GM18508 (cell line): ENCODE measurements around the gene NRXN3.
"Not testable (repeated sequence)": the region's sequence is repeated elsewhere in the genome, so short reads cannot be mapped to it uniquely, and the experiment has no call there.

Experiments
- ATAC-seq: cut with Tn5 transposase; IDR thresholded peaks from one replicate; pipeline ENCODE4 v1.9.1; 2021; ENCODE audit warnings: moderate number of reproducible peaks; ENCODE audit not compliant: insufficient read depth, unreplicated experiment

Gene NRXN3

DNA sequence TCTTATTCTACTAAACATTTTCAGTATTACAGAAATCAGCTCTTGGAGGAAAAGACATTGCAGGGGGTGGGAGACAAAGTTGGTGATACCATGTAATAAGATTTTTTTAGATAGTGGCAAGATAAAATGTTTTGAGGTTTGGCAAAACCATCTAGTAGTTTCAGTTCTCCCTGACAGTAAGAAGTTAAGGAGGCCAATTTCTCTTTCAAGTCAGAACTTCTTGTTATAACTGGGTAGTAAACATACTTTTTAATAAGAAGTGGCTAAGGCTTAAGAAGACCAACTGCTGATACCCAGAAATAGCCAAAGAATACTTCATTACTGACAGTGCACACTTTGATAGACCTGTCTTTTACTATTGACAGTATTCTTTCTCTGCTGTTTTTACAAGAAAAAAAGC is 1588.8 kb downstream of the NRXN3 start:
- no peak for ATAC-seq

DNA sequence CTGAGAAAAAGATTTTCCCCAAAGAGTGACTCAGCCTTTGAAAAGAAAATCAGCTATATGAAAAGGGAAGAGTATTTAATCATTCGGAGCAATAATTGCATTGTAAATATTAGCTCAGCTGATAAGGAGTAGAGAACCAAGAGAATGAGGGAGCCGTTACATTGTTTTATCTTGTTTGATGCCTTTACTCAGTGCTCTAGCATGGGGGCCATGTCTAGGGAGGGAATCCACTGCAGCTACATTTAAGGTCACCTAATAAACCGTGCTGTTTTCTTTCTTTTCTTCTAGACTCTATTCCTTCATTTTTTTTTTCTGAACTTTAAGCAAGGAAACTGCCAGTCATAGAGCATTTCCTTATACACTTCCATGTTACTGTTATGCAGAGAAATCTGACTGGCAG is 1594.2 kb downstream of the NRXN3 start:
- ATAC-seq: no peak

- ATAC-seq: no peak
These were observed 1596.3 kb downstream of the NRXN3 start for GRCh38 chr14:79766511-79766910.

GRCh38 chr14:79767251-79767650 is 1597.1 kb downstream of the NRXN3 start:
- ATAC-seq: no peak

GRCh38 chr14:79767721-79768120 is 1597.5 kb downstream of the NRXN3 start:
- not testable (repeated sequence) for ATAC-seq

DNA sequence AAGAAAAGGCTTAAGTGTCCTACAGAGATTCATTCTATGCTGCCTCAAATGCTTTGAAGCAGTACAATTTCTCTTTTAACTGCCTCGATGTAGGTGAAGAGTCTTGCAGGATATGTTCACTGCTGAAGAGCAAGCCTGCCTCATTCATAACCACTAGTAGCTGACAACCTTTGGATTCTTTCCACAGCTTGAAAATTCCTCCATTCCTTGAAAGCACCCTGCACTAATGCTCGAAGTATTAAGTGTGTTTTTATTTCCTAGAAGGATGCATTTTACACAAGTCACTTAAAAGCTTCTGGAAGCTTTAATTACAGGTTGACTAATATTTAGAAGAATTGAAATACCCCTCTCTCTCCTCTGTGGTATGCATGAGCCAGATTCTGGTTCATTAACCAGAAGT is 1611.7 kb downstream of the NRXN3 start:
- no peak for ATAC-seq

- ATAC-seq: no peak
These were observed 1612.9 kb downstream of the NRXN3 start for GRCh38 chr14:79783041-79783440.

DNA sequence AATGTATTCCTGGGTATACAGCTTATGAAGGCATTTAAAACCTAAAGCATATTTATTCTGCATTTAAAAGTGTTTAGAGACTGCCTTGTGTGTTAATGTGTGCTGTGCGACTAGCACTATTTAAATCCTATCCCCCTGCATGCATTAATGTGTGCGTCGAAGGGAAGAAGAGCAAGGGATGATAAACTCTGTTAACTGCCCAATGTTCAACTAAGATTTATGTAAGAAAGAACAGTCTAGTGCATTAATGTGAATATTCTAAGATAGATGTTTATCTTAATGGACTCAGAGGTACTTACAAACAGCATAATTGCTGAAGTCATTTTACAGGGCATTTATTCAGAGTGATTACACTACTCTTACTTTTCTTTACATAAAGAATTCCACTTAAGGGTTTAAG is 1616.3 kb downstream of the NRXN3 start:
- no peak for ATAC-seq

DNA sequence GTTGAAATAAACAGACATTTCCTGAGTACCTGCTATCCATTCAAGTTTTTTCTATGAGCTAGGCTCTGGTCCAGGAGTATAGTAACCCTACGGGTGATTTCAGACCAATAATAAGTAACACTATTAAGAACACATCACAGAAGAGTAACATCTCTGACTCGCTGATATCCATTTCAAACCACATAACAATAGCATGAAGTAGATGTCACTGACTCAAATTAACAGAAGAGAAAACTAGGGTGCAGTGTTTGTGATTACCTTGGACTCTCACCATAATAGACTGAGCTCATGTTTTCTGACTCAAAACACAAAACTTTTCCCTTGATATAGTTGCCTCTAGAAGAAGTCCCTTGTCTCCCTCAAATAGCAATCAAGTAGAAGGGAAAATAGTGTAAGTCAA is 1618.2 kb downstream of the NRXN3 start:
- no peak for ATAC-seq

DNA sequence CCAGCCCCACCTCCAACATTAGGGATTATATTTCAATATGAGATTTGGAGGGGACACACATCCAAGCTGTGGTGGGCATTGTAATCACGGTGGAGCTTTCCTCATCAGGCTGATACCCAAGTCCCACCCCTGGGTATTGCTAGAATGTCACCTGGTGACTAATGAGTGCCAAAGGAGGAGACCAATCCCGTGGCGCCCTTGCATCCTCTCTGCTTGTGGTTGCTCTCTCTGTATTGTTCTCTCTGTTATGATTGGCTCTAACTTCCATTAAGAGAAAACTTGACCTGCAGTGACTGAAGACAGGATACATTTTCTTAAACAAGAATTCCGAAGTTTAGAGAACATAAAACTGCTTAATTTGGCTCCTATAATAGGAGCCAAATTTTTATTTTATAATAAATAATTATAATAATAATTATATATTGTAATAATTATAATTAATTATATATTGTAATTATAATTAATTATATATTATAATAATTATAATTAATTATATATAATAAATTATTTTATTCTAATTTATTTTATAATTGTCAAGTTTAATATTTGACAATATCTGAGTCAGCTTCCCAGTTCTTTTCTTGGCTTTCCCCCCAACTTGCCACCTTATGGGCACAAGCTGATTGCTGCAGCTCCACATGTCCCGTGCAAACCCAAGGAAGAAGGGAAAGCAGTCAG is 1621.0 kb downstream of the NRXN3 start:
- no peak for ATAC-seq

DNA sequence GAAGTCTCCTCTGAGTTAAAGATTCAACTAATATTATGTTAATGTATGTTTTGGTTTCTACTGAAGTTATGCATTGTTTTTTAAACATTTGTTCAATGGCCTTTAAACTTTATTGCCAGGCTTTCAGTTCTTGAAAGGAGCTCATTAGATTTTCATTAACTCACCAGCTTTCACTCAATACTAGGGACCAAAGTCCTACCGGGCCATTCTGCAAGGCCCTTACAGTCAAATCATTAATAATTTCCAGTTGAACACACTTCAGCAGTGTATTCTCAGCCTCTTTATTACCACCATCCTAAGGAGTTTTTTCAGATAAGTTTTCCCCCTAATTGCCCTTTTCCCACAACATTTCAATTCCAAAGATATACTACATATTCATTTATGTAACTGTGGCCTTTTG is 1631.9 kb downstream of the NRXN3 start:
- ATAC-seq: no peak

GRCh38 chr14:79805636-79806035 is 1635.5 kb downstream of the NRXN3 start:
- no peak for ATAC-seq

DNA sequence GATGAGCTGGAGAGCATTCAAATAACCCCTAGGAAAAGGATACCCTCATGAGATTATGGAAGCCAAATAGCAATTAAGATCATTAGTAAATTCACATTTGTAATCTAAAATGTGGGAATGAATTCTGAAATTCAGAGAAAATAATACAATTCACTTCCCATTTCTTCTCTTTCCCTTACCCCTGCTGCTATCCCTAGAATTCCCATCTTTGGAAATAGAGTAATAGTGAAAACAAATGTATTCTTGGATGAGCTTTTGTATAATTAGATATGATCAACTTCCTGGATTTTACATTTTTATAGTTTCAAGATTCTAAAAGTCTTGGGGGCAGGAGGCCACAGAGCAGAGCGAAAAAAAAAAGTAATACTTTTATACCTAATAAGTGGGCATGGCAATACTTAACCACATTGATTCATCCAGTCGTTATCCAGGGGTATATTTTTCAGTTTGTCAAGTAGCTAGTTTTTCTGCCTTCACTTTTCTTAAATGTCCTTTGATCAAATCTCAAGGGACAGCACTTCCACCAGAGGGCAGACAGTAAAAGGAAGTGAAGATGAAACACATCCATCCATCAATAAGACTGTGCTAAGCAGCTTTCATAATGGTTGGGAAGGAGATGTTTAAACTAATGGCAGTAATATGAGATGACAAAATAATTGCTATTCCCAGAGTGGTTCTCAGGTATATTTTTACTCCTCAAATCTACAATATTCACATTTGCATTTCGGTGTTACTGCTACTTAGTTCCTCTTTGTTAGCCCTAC is 1639.9 kb downstream of the NRXN3 start:
- no peak for ATAC-seq

DNA sequence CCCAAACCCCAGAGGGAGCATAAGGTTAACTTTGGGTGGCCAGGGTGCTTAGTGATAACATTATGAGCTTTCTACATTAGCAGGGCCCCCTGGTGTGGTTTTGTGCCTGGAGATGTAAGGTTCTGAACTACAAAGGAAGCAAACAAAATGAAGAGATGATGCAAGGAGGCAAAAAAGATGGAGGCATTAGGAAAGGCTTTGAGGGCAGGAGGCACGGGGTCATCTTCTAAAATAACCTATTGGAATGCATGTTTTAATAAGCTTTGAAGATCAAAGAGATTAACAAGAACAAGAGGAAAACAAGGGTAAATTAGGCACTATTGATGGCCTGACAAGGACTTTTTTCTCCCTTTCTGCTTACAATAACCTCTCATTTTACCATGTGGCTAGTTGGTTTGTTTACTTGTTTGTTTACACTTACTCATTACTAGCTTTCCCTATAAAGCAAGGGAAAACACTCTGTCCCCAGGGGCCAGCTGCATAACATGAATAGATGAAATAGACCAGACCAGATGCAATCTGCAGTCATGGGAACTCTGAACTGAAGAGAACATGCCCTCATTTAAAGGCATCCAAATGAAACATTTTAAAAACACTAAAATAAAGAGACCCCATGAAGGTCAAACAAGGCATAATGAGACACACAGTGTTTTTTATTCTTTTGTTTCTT is 1650.8 kb downstream of the NRXN3 start:
- no peak for ATAC-seq

- ATAC-seq: no peak
These were observed 1651.9 kb downstream of the NRXN3 start for GRCh38 chr14:79822034-79822433.

DNA sequence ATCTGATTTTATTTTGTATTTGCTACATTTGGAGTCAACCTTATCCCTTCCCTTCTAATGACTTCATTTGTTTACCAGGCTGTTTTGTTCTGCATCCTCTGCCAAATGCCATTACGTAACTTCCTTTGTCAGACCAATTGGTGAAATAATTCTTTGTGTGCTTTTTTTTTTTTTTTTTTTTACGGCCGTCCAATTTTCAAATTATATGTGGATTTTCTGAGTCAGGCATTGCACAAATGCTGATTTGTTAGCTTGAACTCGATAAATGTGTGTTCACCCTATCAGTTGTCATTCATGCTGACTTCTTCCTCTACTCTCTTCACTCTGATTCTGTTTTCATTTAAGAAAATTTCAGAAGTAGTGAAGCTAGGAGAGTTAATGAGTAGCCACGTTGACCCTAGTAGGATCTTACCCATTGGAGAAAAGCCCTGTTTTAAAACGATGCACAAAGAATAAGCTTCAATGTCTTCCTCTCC is 1654.9 kb downstream of the NRXN3 start:
- no peak for ATAC-seq

GRCh38 chr14:79826362-79826761 is 1656.2 kb downstream of the NRXN3 start:
- no peak for ATAC-seq

DNA sequence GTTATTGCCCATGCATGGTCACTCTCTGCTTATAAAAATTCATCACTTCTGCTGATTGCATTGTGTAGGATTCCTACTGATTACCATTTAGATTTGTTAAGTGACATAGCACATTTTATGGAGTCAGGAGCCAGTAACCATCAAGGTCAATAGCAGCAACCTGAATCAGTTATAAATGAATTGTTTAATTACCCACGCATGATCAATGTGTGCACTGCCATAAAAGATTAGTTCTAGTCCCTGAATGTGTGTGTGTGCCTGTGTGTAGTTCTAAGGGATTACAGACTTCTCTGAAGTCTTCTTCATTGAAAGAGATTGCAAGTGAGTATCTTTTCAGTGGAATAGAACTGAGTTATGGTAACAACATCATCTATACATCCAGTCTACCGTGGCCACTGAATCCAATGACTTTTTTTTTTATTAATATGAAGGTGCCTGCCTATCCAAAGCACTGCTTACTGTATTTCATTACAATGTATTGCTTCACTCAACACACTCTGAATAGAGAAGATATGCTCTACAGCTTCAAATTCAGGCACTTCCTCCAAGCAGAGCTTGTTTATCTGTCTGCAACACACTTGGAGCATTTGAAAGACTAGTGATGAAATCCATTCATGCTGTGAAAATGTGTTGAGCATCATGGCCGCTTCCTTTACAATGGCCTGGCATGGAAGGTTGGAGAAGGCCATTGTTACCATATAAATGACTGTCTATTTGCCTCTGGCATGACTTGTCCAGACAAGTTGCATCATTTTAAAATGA is 1659.4 kb downstream of the NRXN3 start:
- ATAC-seq: no peak

DNA sequence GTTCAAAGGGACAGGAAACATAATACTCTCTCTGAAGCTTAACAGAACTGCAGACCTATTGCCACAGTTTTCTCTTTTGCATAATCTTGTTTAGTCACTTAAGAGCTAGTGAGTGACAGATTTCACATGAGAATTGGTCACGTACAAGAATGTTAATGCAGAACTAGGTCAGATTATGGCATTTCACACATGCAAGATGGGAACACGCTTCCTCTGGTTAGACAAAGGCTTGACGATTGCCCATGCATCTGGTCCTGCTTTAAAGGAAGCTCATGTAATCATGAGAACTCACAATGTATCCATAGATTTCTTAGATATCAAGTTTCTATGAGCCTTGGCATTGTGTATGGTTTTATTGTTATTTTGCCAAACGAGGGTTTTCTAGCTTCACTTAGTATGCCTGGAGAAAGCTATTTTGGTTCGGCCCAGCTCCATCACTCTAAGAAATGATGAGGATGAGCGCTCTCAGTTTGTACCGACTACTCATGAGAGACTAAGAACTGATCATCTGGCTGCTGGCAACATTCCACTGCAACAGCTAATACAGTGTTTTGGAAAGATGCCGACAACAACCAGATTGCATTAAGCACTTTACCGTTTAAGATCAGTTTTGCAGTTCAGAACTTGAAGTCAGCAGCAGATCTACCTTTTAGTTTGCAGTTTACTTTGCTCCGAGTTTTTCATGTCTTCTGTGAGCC is 1661.2 kb downstream of the NRXN3 start:
- no peak for ATAC-seq

GRCh38 chr14:79833781-79834180 is 1663.6 kb downstream of the NRXN3 start:
- ATAC-seq: no peak
